ENCODE data around the gene TJP3. TPM values are rescaled to one million over a fixed set of nuclear protein-coding genes. Genes with fewer than 3 reads are reported as not detected.

TJP3 gene
- total RNA-seq, 2 donors from 2014 or later = 1.1 TPM; not detected in 1

- Histone ChIP-seq H3K27me3 (no peaks in the 10 kb centered on the region), H3K27ac (peak within 1 kb of the TSS; percentile 84 to 90), H3K9me3 (no peaks in the 10 kb centered on the region), H3K4me3 (peak within 1 kb of the TSS; percentile 87 to 96), H3K36me3 (peaks cover under 1% of the 10 kb centered on the region), H3K4me1 (peaks cover 0 to 25% of the 10 kb centered on the region in 2 donors)
- TF ChIP-seq CTCF (IDR thresholded peaks at IDR 0.05) = peak; percentile 70 to 82
- peak; percentile 87 for DNase-seq (ENCODE audit: low spot score)
Observed at GRCh38 chr19:3700242-3701032, 7.7 kb upstream of the TJP3 start, which contains the start of gene PIP5K1C. Gene PIP5K1C (minus strand): TSS chr19:3700468. CDS start chr19:3700390, 78 bp downstream.

- Histone ChIP-seq H3K36me3 (no peaks in the 10 kb centered on the region), H3K27me3 (no peaks in the 10 kb centered on the region), H3K4me3 (no peak overlapping the region), H3K9me3 (no peaks in the 10 kb centered on the region), H3K27ac (no peak overlapping the region), H3K4me1 (peaks cover 0 to 25% of the 10 kb centered on the region in 2 donors)
- no peak for TF ChIP-seq CTCF (IDR thresholded peaks at IDR 0.05)
- no peak for DNase-seq (ENCODE audit: low spot score)
Observed at GRCh38 chr19:3701200-3701599, 7.0 kb upstream of the TJP3 start.

- TF ChIP-seq CTCF (IDR thresholded peaks at IDR 0.05) = no peak
- Histone ChIP-seq H3K4me1 (peaks cover 0 to 4% of the 10 kb centered on the region in 2 donors), H3K27ac (no peak overlapping the region), H3K36me3 (no peaks in the 10 kb centered on the region), H3K27me3 (no peaks in the 10 kb centered on the region), H3K9me3 (no peaks in the 10 kb centered on the region), H3K4me3 (no peak overlapping the region)
- no peak for DNase-seq (ENCODE audit: low spot score)
Observed at GRCh38 chr19:3707868-3708206, 347 bp upstream of the TJP3 start.

- H3K9me3 ChIP-seq = no peaks in the 10 kb centered on the region
- H3K4me3 ChIP-seq = no peak overlapping the region
- no peak for TF ChIP-seq CTCF (IDR thresholded peaks at IDR 0.05)
- peak; percentile 66 for DNase-seq (ENCODE audit: low spot score)
- no peak overlapping the region for H3K27ac ChIP-seq
- no peaks in the 10 kb centered on the region for H3K36me3 ChIP-seq
- H3K27me3 ChIP-seq = no peaks in the 10 kb centered on the region
- H3K4me1 ChIP-seq = peaks cover 0 to 4% of the 10 kb centered on the region in 2 donors
Observed at GRCh38 chr19:3710265-3710812, 2.2 kb downstream of the TJP3 start.

GRCh38 chr19:3712663-3713611, 4.8 kb downstream of the TJP3 start:
- no peaks in the 10 kb centered on the region for H3K9me3 ChIP-seq
- no peaks in the 10 kb centered on the region for H3K27me3 ChIP-seq
- no peaks in the 10 kb centered on the region for H3K36me3 ChIP-seq
- no peak for TF ChIP-seq CTCF (IDR thresholded peaks at IDR 0.05)
- no peak overlapping the region for H3K4me3 ChIP-seq
- no peak for DNase-seq (ENCODE audit: low spot score)
- peaks cover 0 to 4% of the 10 kb centered on the region in 2 donors for H3K4me1 ChIP-seq
- H3K27ac ChIP-seq = no peak overlapping the region

Measured in right atrium auricular region (tissue), 2 donors.